OCI-LY7 (cell line): Measurements from ENCODE around the gene SEC22A.
A peak's percentile ranks its signal among the peaks of the same experiment; 100 is the strongest.

ENCODE experiments used
- EZH2phosphoT487 ChIP-seq: fragments of 200-600 bp; sonication (generic); IDR thresholded peaks from 2 replicates; pipeline ENCODE4 v1.6.1; 2018; ENCODE audit warnings: low read depth, borderline replicate concordance, mild to moderate bottlenecking, mixed run types, antibody characterized with exemption, low read length, moderate library complexity, mixed read lengths
- TF ChIP-seq, protein P1 (sequence below): fragments of 200-600 bp; sonication (generic); conservative IDR thresholded peaks from 2 replicates; pipeline ENCODE4 v1.5.1; 2014; ENCODE audit warnings: mild to moderate bottlenecking, antibody characterized with exemption, low read length, moderate library complexity, mixed read lengths

DNA sequence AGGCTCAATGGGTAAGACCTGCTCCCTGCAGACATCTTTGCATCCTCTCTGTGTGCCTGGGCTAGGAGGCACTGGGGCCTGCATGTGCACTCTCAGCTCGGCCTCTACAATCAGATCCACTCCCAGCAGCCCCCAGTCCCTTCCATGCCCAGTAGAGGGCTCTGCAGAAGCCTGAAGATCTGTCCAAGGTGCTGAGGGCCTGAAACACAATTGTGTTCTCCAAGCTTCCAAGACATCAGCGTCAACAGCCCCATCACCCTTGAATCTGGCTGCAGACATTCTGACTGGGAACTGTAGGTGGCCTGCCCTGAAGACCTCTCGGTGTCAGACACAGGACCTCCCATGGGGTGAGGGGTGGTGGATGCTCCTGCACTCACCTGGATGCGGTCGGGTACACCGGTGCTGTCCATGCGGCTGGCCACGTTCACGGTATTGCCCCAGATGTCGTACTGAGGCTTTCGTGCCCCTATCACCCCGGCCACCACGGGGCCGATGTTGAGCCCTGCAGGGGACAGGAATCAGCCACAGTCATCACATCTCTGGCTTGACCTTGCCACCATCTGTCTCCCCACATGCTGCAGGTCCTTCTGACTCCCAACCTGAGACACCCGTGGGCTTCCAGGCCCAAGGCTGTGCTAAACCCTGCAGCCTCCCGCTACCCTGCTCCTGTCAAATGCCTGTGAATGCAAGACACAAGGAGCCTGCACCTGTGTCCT lies 84.7 kb downstream of the SEC22A start:
- TF ChIP-seq, protein P1, sequence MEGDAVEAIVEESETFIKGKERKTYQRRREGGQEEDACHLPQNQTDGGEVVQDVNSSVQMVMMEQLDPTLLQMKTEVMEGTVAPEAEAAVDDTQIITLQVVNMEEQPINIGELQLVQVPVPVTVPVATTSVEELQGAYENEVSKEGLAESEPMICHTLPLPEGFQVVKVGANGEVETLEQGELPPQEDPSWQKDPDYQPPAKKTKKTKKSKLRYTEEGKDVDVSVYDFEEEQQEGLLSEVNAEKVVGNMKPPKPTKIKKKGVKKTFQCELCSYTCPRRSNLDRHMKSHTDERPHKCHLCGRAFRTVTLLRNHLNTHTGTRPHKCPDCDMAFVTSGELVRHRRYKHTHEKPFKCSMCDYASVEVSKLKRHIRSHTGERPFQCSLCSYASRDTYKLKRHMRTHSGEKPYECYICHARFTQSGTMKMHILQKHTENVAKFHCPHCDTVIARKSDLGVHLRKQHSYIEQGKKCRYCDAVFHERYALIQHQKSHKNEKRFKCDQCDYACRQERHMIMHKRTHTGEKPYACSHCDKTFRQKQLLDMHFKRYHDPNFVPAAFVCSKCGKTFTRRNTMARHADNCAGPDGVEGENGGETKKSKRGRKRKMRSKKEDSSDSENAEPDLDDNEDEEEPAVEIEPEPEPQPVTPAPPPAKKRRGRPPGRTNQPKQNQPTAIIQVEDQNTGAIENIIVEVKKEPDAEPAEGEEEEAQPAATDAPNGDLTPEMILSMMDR: peak; percentile 77
- no peak for TF ChIP-seq EZH2phosphoT487
